Myometrial cell (primary cell): Measurements from ENCODE around the gene SSU72. TPM values are rescaled to one million over a fixed set of nuclear protein-coding genes. Genes with fewer than 3 reads are reported as not detected.

Experiments used
- total RNA-seq: library from RNA; depleted of rRNA; stranded (reverse); fragments of >200 nt; gene quantifications from 2 replicates; pipeline ENCODE4 v1.2.3, GENCODE V29; 2015

SSU72 gene
- 104 and 107 TPM in 2 replicates for total RNA-seq

DNA sequence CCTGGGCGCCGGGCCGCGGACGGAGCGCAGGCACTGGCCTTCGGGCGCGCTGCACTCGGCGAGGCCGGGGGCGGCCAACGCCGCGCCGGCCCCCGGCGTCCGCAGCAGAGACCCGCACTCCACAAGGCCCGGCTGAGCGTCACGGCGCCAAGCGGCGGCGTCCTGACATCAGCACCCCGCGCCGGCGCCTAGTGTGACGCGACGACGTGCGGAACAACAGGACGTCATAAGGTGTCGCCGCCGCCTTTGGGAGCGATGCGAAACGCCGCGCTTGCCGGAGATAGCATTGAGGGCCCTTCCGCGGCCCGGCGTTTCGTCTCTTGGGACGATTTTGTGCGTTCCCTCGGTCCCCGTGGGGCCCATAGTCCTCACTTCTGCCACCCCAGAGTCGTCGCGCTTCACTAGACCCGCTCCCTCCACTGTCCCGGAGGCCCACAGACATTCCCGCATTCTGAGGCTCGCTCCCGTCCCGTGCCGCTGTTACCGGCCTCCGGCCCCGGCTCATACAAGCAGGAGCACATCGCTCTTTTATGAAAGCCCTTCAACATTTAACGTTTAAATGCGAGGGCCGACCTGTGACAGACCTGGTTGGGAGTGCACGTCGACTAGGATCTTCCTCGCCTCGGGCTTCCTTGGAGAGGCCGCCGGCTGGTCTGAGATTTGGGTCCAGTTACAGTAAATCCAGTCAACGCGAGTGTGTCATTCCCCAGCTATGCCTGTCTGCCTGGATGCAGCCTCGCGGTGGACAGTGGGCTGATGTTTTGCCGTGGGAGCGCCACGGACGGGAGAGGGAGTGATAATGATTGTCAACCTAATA is at the start of gene SSU72:
SSU72 (minus strand) TSS at position 143 of the 817 bp plus-strand sequence. CDS start 306 bp downstream, outside the sequence.

DNA sequence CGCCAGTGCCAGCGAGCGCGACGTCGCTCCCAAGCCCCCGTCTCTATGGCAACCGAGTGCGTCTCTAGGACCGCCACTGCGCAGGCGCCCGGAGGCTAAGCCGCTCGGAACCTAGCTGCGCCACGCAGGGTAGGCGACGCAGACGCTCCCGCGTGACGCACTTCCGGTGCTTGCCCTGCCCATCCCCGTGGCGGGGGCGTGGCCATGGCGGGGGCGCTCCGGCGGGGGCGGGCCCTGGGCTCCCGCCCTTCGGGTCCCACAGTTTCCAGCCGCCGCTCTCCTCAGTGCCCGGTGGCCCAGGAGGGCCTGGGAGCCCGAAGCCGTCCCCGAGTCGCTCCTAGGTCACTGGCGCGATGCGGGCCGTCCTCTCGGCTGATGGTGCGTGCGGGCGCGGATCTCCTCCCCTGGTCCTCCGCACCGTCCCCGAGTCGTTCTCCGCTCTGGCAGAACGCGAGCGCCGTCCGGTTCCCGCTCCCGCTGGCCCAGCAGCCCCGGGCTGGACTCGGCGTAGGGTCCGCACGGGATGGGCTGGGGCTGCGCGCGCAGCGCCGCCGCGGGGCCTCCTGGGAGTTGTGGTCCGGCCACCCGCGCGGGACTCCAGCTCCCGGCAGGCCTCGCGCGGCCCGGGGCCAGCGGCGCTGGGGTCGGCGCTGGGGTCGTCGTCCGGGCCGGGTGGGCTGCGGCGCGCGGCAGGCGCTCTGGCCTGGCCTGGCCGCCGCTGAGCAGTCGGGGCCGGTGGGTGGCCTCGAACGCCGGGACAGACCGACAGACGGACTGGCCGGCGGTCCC is 40.8 kb upstream of the SSU72 start, which contains the start of gene MIB2:
MIB2 (plus strand) TSS at position 245 of the 789 bp plus-strand sequence. CDS start 7,953 bp downstream, outside the sequence.

DNA sequence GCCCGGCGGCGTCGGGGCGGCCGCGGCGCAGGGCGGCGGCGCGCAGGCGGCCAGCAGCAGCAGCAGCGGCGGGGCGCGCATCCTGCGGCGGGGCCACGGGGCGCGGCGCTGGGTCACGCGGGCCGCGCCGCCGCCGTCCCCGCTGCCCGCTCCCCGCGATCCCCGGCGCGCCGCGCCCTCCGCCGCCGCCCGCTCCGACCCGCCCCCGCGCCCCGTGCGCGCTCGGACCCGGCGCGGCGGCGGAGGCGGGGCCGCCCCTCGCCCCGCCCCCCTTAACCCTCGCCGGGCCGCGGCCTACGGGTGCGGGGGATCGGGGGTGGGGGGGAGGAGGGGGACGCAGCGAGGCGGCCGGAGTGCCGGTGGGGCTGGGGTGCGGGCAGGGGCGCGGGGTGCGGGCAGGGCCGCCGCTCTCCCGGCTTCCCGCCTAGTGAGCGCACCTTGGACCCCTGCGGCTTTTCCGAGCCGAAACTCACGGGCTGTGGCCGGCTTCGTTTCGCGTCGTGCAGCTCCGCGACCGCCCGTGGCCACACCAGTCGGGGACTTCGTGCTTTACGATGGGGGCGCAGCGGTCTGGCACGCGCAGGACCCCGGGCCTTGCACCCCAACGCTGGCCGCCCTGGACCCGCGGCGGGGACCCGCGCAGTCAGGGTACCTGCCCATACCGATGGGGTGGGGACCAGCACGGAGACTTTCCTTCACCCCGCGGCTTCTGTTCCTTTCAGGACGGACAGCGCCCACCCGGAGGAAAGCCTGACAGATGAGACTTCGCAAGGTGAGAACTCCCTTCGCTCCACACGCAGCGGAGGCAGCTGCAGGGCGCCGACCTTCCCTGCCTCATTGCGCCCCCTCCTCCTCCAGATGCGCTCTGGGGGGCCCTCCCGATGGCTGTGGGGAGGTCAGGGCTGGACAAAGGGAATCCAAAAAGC is 25.5 kb upstream of the SSU72 start, which contains the start of gene FNDC10:
FNDC10 (minus strand) TSS at position 201 of the 926 bp plus-strand sequence; CDS start at position 81, 120 bp downstream.

DNA sequence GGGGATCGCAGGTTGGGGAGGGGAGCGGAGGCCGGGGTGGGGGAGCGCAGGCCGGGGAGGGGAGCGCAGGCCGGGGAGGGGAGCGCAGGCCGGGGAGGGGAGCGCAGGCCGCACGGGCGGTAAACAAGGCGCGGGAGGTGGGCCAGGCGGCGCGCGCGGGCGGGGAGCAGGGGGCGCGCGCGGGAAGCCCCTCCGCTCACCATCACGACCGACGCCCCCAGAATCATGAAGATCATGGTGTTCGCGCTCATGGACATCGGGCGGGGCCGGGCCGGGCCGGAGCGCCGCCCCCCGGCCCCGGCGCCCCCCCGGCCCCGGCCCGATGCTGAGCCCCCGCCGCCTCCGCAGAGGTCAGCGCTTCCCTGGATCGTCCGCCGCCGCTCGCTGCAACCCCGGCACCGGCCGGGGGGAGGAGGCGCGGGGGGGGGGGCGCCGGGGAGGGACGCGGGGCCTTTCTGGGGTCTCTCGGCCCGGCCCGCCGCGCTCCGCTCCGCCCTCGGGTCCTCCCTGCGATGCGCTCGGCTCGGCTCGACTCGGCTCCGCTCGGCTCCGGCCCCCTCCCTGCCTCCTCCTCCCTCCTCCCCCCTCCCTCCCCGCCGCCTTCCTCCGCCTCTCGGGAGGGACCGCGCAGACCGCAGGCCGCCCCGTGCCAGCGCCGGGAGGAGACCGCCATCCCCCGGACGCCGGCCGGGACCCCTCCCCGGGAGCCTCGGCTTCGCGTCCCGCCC is 34.4 kb downstream of the SSU72 start, which contains the start of gene TMEM240:
TMEM240 (minus strand) TSS at position 535 of the 728 bp plus-strand sequence; CDS start at position 257, 278 bp downstream.

DNA sequence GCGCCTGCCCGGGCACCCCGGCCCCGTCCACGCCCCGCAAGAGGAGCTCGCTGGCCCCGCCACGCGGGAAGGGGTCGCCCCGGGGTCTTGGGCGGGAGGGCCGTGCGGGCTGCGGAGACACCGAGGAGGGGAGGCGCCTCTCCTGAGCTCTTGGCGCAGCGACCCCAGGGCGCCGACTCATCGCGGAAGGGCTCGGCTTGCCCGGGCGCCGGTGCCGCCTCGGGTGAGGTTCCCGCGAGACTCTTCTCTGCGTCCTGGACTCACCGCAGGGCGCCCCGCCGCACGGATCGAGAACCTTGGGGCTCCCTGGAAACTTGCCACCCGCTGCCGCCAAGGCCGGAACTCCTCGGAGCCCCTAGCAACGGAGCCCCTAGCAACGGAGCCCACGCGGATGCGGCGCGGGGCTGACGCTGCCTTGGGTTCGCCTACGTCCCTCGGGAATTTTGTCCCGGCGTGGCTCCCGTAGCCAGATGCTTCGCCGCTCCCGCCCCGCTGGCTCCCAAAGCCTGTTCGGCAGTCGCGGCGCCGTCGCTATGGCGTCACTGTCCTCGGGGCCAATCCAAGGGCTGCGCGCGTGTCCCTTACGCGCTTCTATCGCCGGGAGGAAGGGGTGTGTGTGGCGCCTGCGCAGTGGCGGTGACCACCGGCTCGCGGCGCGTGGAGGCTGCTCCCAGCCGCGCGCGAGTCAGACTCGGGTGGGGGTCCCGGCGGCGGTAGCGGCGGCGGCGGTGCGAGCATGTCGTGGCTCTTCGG is 63.0 kb downstream of the SSU72 start, which contains the start of gene ATAD3A:
ATAD3A (plus strand) TSS at position 630 of the 753 bp plus-strand sequence; CDS start at position 737, 107 bp downstream.

Other genes starting within 250 kb of the SSU72 start
- 0.18 TPM in 1 of 2 replicates, not detected in the other for gene TAS1R3, start 243.6 kb downstream of the SSU72 start, total RNA-seq
- 66.8 and 69.5 TPM in 2 replicates for gene DVL1, start 225.4 kb downstream of the SSU72 start, total RNA-seq
- gene MXRA8, start 216.3 kb downstream of the SSU72 start, total RNA-seq: 354 and 384 TPM in 2 replicates
- 186 and 214 TPM in 2 replicates for gene AURKAIP1, start 199.7 kb downstream of the SSU72 start, total RNA-seq
- gene CCNL2, start 175.5 kb downstream of the SSU72 start, total RNA-seq: 33.4 and 51.4 TPM in 2 replicates
- gene MRPL20, start 167.6 kb downstream of the SSU72 start, total RNA-seq: 136 and 244 TPM in 2 replicates
- gene ANKRD65, start 153.6 kb downstream of the SSU72 start, total RNA-seq: 4.3 and 6.6 TPM in 2 replicates
- gene VWA1, start 139.2 kb downstream of the SSU72 start, total RNA-seq: 12.2 and 13.3 TPM in 2 replicates
- 0.29 and 3.4 TPM in 2 replicates for gene ATAD3C, start 125.2 kb downstream of the SSU72 start, total RNA-seq
- 29.1 and 33.2 TPM in 2 replicates for gene ATAD3B, start 103.1 kb downstream of the SSU72 start, total RNA-seq
- gene ATAD3A, start 62.7 kb downstream of the SSU72 start, total RNA-seq: 58.5 and 59.7 TPM in 2 replicates
- 18.3 and 20.5 TPM in 2 replicates for gene TMEM240, start 34.2 kb downstream of the SSU72 start, total RNA-seq
- 0.86 and 1.4 TPM in 2 replicates for gene FNDC10, start 25.3 kb upstream of the SSU72 start, total RNA-seq
- gene MIB2, start 40.6 kb upstream of the SSU72 start, total RNA-seq: 24.3 and 33.2 TPM in 2 replicates
- 0.58 and 19.3 TPM in 2 replicates for gene MMP23B, start 57.3 kb upstream of the SSU72 start, total RNA-seq
- 9.5 and 11.3 TPM in 2 replicates for gene CDK11B, start 84.1 kb upstream of the SSU72 start, total RNA-seq
- gene SLC35E2B, start 117.9 kb upstream of the SSU72 start, total RNA-seq: 18.2 and 24.6 TPM in 2 replicates
- gene CDK11A, start 149.5 kb upstream of the SSU72 start, total RNA-seq: 6.9 and 11.8 TPM in 2 replicates
- gene NADK, start 203.6 kb upstream of the SSU72 start, total RNA-seq: 38.1 and 45.0 TPM in 2 replicates